Measurements from ENCODE around the gene HEYL. TPM values are rescaled to one million over a fixed set of nuclear protein-coding genes. Genes with fewer than 3 reads are reported as not detected.
A peak's percentile ranks its signal among the peaks of the same experiment; 100 is the strongest.

The HEYL gene
- polyA plus RNA-seq, 2 donors, result 0.37 to 0.45 TPM

GRCh38 chr1:39647247-39647646 is 7.8 kb upstream of the HEYL start:
- Histone ChIP-seq H3K4me3 (ENCODE audit: low read depth in 1 of 2, low read length in 2 of 2) (no peak overlapping the region), H3K9me3 (ENCODE audit: control insufficient read depth in 2 of 2, insufficient read depth in 1 of 2, low read depth in 1 of 2, low read length in 1 of 2) (no peaks in the 10 kb centered on the region), H3K4me1 (ENCODE audit: control insufficient read depth in 2 of 2, insufficient read depth in 2 of 2, low read length in 1 of 2) (peaks cover 0 to 3% of the 10 kb centered on the region in 2 donors), H3K27ac (ENCODE audit: low read depth in 2 of 2, low read length in 1 of 2) (peak overlapping the region in 1 of 2 donors; percentile 24), H3K36me3 (ENCODE audit: control insufficient read depth in 2 of 2, insufficient read depth in 2 of 2, low read length in 1 of 2) (no peaks in the 10 kb centered on the region), H3K27me3 (ENCODE audit: control insufficient read depth in 1 of 2, insufficient read depth in 2 of 2, low read length in 2 of 2) (no peaks in the 10 kb centered on the region)
- WGBS, 2 donors, result 69 to 82% methylated on average over 3 of the region's 3 CpGs

GRCh38 chr1:39646232-39647081 is 7.0 kb upstream of the HEYL start:
- Histone ChIP-seq H3K27ac (ENCODE audit: low read depth in 2 of 2, low read length in 1 of 2) (peak overlapping the region in 1 of 2 donors; percentile 7), H3K36me3 (ENCODE audit: control insufficient read depth in 2 of 2, insufficient read depth in 2 of 2, low read length in 1 of 2) (no peaks in the 10 kb centered on the region), H3K4me3 (ENCODE audit: low read depth in 1 of 2, low read length in 2 of 2) (no peak overlapping the region), H3K27me3 (ENCODE audit: control insufficient read depth in 1 of 2, insufficient read depth in 2 of 2, low read length in 2 of 2) (no peaks in the 10 kb centered on the region), H3K4me1 (ENCODE audit: control insufficient read depth in 2 of 2, insufficient read depth in 2 of 2, low read length in 1 of 2) (peaks cover 0 to 3% of the 10 kb centered on the region in 2 donors), H3K9me3 (ENCODE audit: control insufficient read depth in 2 of 2, insufficient read depth in 1 of 2, low read depth in 1 of 2, low read length in 1 of 2) (no peaks in the 10 kb centered on the region)
- 38 to 44% methylated on average over 12 of the region's 12 CpGs for WGBS, 2 donors

- Histone ChIP-seq H3K9me3 (ENCODE audit: control insufficient read depth in 2 of 2, insufficient read depth in 1 of 2, low read depth in 1 of 2, low read length in 1 of 2) (no peaks in the 10 kb centered on the region), H3K4me3 (ENCODE audit: low read depth in 1 of 2, low read length in 2 of 2) (no peak overlapping the region), H3K4me1 (ENCODE audit: control insufficient read depth in 2 of 2, insufficient read depth in 2 of 2, low read length in 1 of 2) (peaks cover 0 to 1% of the 10 kb centered on the region in 2 donors), H3K36me3 (ENCODE audit: control insufficient read depth in 2 of 2, insufficient read depth in 2 of 2, low read length in 1 of 2) (no peaks in the 10 kb centered on the region), H3K27me3 (ENCODE audit: control insufficient read depth in 1 of 2, insufficient read depth in 2 of 2, low read length in 2 of 2) (no peaks in the 10 kb centered on the region), H3K27ac (ENCODE audit: low read depth in 2 of 2, low read length in 1 of 2) (peak overlapping the region in 1 of 2 donors; percentile 3)
- 69 to 75% methylated on average over 3 of the region's 3 CpGs for WGBS, 2 donors
These were observed 6.1 kb upstream of the HEYL start for GRCh38 chr1:39645411-39646043.

GRCh38 chr1:39643705-39644104 is 4.3 kb upstream of the HEYL start:
- Histone ChIP-seq H3K9me3 (ENCODE audit: control insufficient read depth in 2 of 2, insufficient read depth in 1 of 2, low read depth in 1 of 2, low read length in 1 of 2) (peaks cover 0 to 4% of the 10 kb centered on the region in 2 donors), H3K4me3 (ENCODE audit: low read depth in 1 of 2, low read length in 2 of 2) (no peak overlapping the region), H3K27ac (ENCODE audit: low read depth in 2 of 2, low read length in 1 of 2) (no peak overlapping the region), H3K27me3 (ENCODE audit: control insufficient read depth in 1 of 2, insufficient read depth in 2 of 2, low read length in 2 of 2) (no peaks in the 10 kb centered on the region), H3K36me3 (ENCODE audit: control insufficient read depth in 2 of 2, insufficient read depth in 2 of 2, low read length in 1 of 2) (no peaks in the 10 kb centered on the region), H3K4me1 (ENCODE audit: control insufficient read depth in 2 of 2, insufficient read depth in 2 of 2, low read length in 1 of 2) (no peaks in the 10 kb centered on the region)
- 92% methylated on average over 3 of the region's 3 CpGs for WGBS, 2 donors

- H3K36me3 ChIP-seq (ENCODE audit: control insufficient read depth in 2 of 2, insufficient read depth in 2 of 2, low read length in 1 of 2), result no peaks in the 10 kb centered on the region
- H3K9me3 ChIP-seq (ENCODE audit: control insufficient read depth in 2 of 2, insufficient read depth in 1 of 2, low read depth in 1 of 2, low read length in 1 of 2), result peaks cover 0 to 4% of the 10 kb centered on the region in 2 donors
- H3K27me3 ChIP-seq (ENCODE audit: control insufficient read depth in 1 of 2, insufficient read depth in 2 of 2, low read length in 2 of 2), result no peaks in the 10 kb centered on the region
- H3K4me3 ChIP-seq (ENCODE audit: low read depth in 1 of 2, low read length in 2 of 2), result no peak overlapping the region
- H3K4me1 ChIP-seq (ENCODE audit: control insufficient read depth in 2 of 2, insufficient read depth in 2 of 2, low read length in 1 of 2), result no peaks in the 10 kb centered on the region
- no peak overlapping the region for H3K27ac ChIP-seq (ENCODE audit: low read depth in 2 of 2, low read length in 1 of 2)
- 66 to 69% methylated on average over 4 of the region's 4 CpGs for WGBS, 2 donors
These were observed 3.4 kb upstream of the HEYL start for GRCh38 chr1:39642796-39643195.

- no peaks in the 10 kb centered on the region for H3K36me3 ChIP-seq (ENCODE audit: control insufficient read depth in 2 of 2, insufficient read depth in 2 of 2, low read length in 1 of 2)
These were observed 1.4 kb upstream of the HEYL start for GRCh38 chr1:39640861-39641260.

GRCh38 chr1:39638965-39639304 is 508 bp downstream of the HEYL start:
- no peak overlapping the region for H3K27ac ChIP-seq (ENCODE audit: low read depth in 2 of 2, low read length in 1 of 2)
- WGBS, 2 donors, result 73 to 76% methylated on average over 3 of the region's 3 CpGs
- H3K4me1 ChIP-seq (ENCODE audit: control insufficient read depth in 2 of 2, insufficient read depth in 2 of 2, low read length in 1 of 2), result no peaks in the 10 kb centered on the region
- H3K36me3 ChIP-seq (ENCODE audit: control insufficient read depth in 2 of 2, insufficient read depth in 2 of 2, low read length in 1 of 2), result no peaks in the 10 kb centered on the region
- peak overlapping the region in 1 of 2 donors; percentile 31 for H3K4me3 ChIP-seq (ENCODE audit: low read depth in 1 of 2, low read length in 2 of 2)
- H3K27me3 ChIP-seq (ENCODE audit: control insufficient read depth in 1 of 2, insufficient read depth in 2 of 2, low read length in 2 of 2), result no peaks in the 10 kb centered on the region
- H3K9me3 ChIP-seq (ENCODE audit: control insufficient read depth in 2 of 2, insufficient read depth in 1 of 2, low read depth in 1 of 2, low read length in 1 of 2), result peaks cover 0 to 4% of the 10 kb centered on the region in 2 donors

More at GRCh38 chr1:39640861-39641260, 1.4 kb upstream of the HEYL start:
- Histone ChIP-seq H3K9me3 (ENCODE audit: control insufficient read depth in 2 of 2, insufficient read depth in 1 of 2, low read depth in 1 of 2, low read length in 1 of 2) (peaks cover 0 to 4% of the 10 kb centered on the region in 2 donors), H3K27me3 (ENCODE audit: control insufficient read depth in 1 of 2, insufficient read depth in 2 of 2, low read length in 2 of 2) (no peaks in the 10 kb centered on the region), H3K27ac (ENCODE audit: low read depth in 2 of 2, low read length in 1 of 2) (no peak overlapping the region), H3K4me3 (ENCODE audit: low read depth in 1 of 2, low read length in 2 of 2) (no peak overlapping the region), H3K4me1 (ENCODE audit: control insufficient read depth in 2 of 2, insufficient read depth in 2 of 2, low read length in 1 of 2) (no peaks in the 10 kb centered on the region)
- WGBS, 2 donors, result 88 to 93% methylated on average over 8 of the region's 8 CpGs

GRCh38 chr1:39637361-39637760 is 2.1 kb downstream of the HEYL start:
- H3K9me3 ChIP-seq (ENCODE audit: control insufficient read depth in 2 of 2, insufficient read depth in 1 of 2, low read depth in 1 of 2, low read length in 1 of 2), result peaks cover 0 to 4% of the 10 kb centered on the region in 2 donors
- 77 to 83% methylated on average over 4 of the region's 4 CpGs for WGBS, 2 donors
- no peak overlapping the region for H3K4me3 ChIP-seq (ENCODE audit: low read depth in 1 of 2, low read length in 2 of 2)
- no peaks in the 10 kb centered on the region for H3K36me3 ChIP-seq (ENCODE audit: control insufficient read depth in 2 of 2, insufficient read depth in 2 of 2, low read length in 1 of 2)
- H3K4me1 ChIP-seq (ENCODE audit: control insufficient read depth in 2 of 2, insufficient read depth in 2 of 2, low read length in 1 of 2), result no peaks in the 10 kb centered on the region
- no peaks in the 10 kb centered on the region for H3K27me3 ChIP-seq (ENCODE audit: control insufficient read depth in 1 of 2, insufficient read depth in 2 of 2, low read length in 2 of 2)
- no peak overlapping the region for H3K27ac ChIP-seq (ENCODE audit: low read depth in 2 of 2, low read length in 1 of 2)

GRCh38 chr1:39635871-39636210 is 3.6 kb downstream of the HEYL start:
- H3K4me1 ChIP-seq (ENCODE audit: control insufficient read depth in 2 of 2, insufficient read depth in 2 of 2, low read length in 1 of 2), result no peaks in the 10 kb centered on the region
- H3K27ac ChIP-seq (ENCODE audit: low read depth in 2 of 2, low read length in 1 of 2), result no peak overlapping the region
- no peak overlapping the region for H3K4me3 ChIP-seq (ENCODE audit: low read depth in 1 of 2, low read length in 2 of 2)
- no peaks in the 10 kb centered on the region for H3K27me3 ChIP-seq (ENCODE audit: control insufficient read depth in 1 of 2, insufficient read depth in 2 of 2, low read length in 2 of 2)
- peaks cover 0 to 4% of the 10 kb centered on the region in 2 donors for H3K9me3 ChIP-seq (ENCODE audit: control insufficient read depth in 2 of 2, insufficient read depth in 1 of 2, low read depth in 1 of 2, low read length in 1 of 2)
- H3K36me3 ChIP-seq (ENCODE audit: control insufficient read depth in 2 of 2, insufficient read depth in 2 of 2, low read length in 1 of 2), result no peaks in the 10 kb centered on the region
- 60 to 63% methylated on average over 2 of the region's 2 CpGs for WGBS, 2 donors

Data from esophagus (tissue), 2 donors.